Endothelial cell of umbilical vein (primary cell): ENCODE measurements around the gene LEO1.

ENCODE experiments used
- CTCF ChIP-seq, 2 donors: IDR thresholded peaks; 1 replicate in 1 of 2; 2 replicates in 1 of 2; pipeline ENCODE4 v1.5.1; 2011; ENCODE audit warnings: low read length in 2 of 2, mild to moderate bottlenecking in 2 of 2, moderate library complexity in 2 of 2, control low read depth in 1 of 2, inconsistent platforms in 1 of 2, low read depth in 1 of 2; ENCODE audit not compliant: insufficient read depth in 1 of 2; ENCODE audit errors: extremely low read depth in 1 of 2
- EZH2 ChIP-seq: IDR thresholded peaks from 2 replicates; pipeline ENCODE4 v1.6.1; 2012; ENCODE audit warnings: borderline replicate concordance, low read depth, mild to moderate bottlenecking, moderate library complexity, low read length, inconsistent platforms; ENCODE audit not compliant: severe bottlenecking
- FOS ChIP-seq: IDR thresholded peaks from 2 replicates; pipeline ENCODE4 v1.6.1; 2011; ENCODE audit warnings: mild to moderate bottlenecking, low read length, moderate library complexity, borderline replicate concordance; ENCODE audit not compliant: insufficient read depth
- GATA2 ChIP-seq: IDR thresholded peaks from 2 replicates; pipeline ENCODE4 v1.7.0; 2011; ENCODE audit warnings: low read depth, mild to moderate bottlenecking, moderate library complexity, mixed read lengths, low read length; ENCODE audit not compliant: insufficient read length, insufficient read depth
- JUN ChIP-seq: IDR thresholded peaks from 2 replicates; pipeline ENCODE4 v1.6.1; 2011; ENCODE audit warnings: borderline replicate concordance, low read depth; ENCODE audit not compliant: insufficient read length, insufficient read depth
- MAX ChIP-seq: IDR thresholded peaks from 2 replicates; pipeline ENCODE4 v1.6.1; 2011; ENCODE audit not compliant: insufficient read depth, insufficient read length
- POLR2A ChIP-seq: IDR thresholded peaks from 2 replicates; pipeline ENCODE4 v1.6.1; 2012; ENCODE audit warnings: low read depth, mild to moderate bottlenecking, control low read depth, low read length
- POLR2AphosphoS5 ChIP-seq: IDR thresholded peaks from 2 replicates; pipeline ENCODE4 v1.6.1; 2012; ENCODE audit warnings: low read depth, mild to moderate bottlenecking, control low read depth, low read length, moderate library complexity; ENCODE audit not compliant: insufficient read depth

GRCh38 chr15:52018693-52019393, 47.3 kb upstream of the LEO1 start, which contains the start of gene MAPK6:
- no peak for TF ChIP-seq CTCF (IDR thresholded peaks at IDR 0.05; ENCODE audit: extremely low read depth in 1 of 2, insufficient read depth in 1 of 2, low read depth in 1 of 2, low read length in 2 of 2)
- no peak for TF ChIP-seq EZH2
- TF ChIP-seq POLR2A, result peak; percentile 75
- TF ChIP-seq POLR2AphosphoS5, result peak; percentile 84
- TF ChIP-seq GATA2, result no peak
- no peak for TF ChIP-seq JUN
- TF ChIP-seq MAX, result peak; percentile 42
- TF ChIP-seq FOS, result no peak
